ENCODE data around the gene ENPP6.
A peak's percentile ranks its signal among the peaks of the same experiment; 100 is the strongest.

ENPP6 gene

GRCh38 chr4:184252136-184253071, 34.7 kb upstream of the ENPP6 start:
- H3K4me3 ChIP-seq (ENCODE audit: low read depth, low read length): no peak overlapping the region
- DNase-seq (ENCODE audit: low read depth): no peak
- no peak for TF ChIP-seq CTCF (IDR thresholded peaks at IDR 0.05; ENCODE audit: insufficient read depth, low read depth, low read length, missing control alignments)

GRCh38 chr4:184251670-184251980, 34.0 kb upstream of the ENPP6 start:
- no peak for DNase-seq (ENCODE audit: low read depth)
- TF ChIP-seq CTCF (IDR thresholded peaks at IDR 0.05; ENCODE audit: insufficient read depth, low read depth, low read length, missing control alignments): no peak
- no peak overlapping the region for H3K4me3 ChIP-seq (ENCODE audit: low read depth, low read length)

GRCh38 chr4:184250795-184251669, 33.4 kb upstream of the ENPP6 start:
- peak; percentile 73 for DNase-seq (ENCODE audit: low read depth)
- TF ChIP-seq CTCF (IDR thresholded peaks at IDR 0.05; ENCODE audit: insufficient read depth, low read depth, low read length, missing control alignments): peak; percentile 55
- no peak overlapping the region for H3K4me3 ChIP-seq (ENCODE audit: low read depth, low read length)

GRCh38 chr4:184248216-184248615, 30.5 kb upstream of the ENPP6 start:
- DNase-seq (ENCODE audit: low read depth): no peak
- H3K4me3 ChIP-seq (ENCODE audit: low read depth, low read length): no peak overlapping the region
- no peak for TF ChIP-seq CTCF (IDR thresholded peaks at IDR 0.05; ENCODE audit: insufficient read depth, low read depth, low read length, missing control alignments)

- DNase-seq (ENCODE audit: low read depth): no peak
- no peak for TF ChIP-seq CTCF (IDR thresholded peaks at IDR 0.05; ENCODE audit: insufficient read depth, low read depth, low read length, missing control alignments)
- H3K4me3 ChIP-seq (ENCODE audit: low read depth, low read length): no peak overlapping the region
These were observed 29.7 kb upstream of the ENPP6 start for GRCh38 chr4:184247421-184247820.

- no peak for TF ChIP-seq CTCF (IDR thresholded peaks at IDR 0.05; ENCODE audit: insufficient read depth, low read depth, low read length, missing control alignments)
- no peak overlapping the region for H3K4me3 ChIP-seq (ENCODE audit: low read depth, low read length)
- DNase-seq (ENCODE audit: low read depth): no peak
These were observed 28.8 kb upstream of the ENPP6 start for GRCh38 chr4:184246426-184246825.
